ENCODE data around the gene LRP2BP. TPM values are rescaled to one million over a fixed set of nuclear protein-coding genes. Genes with fewer than 3 reads are reported as not detected.

LRP2BP gene
- polyA plus RNA-seq, 1 experiment: 0.13 TPM

DNA sequence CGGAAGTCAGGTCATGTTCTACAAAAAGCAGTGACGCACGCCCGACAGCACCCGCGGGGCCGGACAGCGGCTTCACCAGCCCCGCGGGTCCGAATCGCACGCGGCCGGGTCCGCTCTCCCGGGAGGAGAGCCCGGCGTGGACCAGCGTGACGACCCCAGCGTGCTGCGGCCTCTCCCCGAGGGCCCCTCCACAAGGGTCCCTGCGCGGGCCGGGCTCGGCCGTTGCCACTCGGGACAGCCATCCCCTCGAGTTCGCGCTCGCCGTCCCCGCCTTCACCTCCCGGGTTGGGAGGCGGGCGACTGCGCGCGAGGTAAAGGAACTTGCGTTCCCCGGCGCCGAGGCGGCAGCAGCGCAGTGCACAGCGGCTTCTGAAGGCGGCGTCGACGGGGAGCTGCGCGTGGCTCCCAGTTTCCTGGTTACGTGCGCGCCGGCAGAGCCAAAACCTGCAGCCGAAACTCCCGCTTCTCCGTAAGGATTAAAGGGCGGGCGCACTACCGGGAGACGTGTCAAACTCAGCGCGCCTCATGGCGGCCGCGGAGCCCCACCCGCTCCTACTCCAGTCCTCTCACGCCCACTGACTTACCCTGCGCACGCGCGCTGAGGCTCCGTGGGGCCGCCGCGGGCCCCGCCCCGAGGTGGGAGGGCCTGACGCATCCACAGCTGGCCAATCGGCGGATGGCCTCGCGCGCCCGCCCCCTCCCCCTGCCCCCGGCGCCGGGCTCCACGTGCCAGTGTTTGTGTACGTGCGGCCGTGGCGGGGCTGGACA, 416 bp upstream of the LRP2BP start:
- CTCF ChIA-PET: interaction anchor here (0.9 to 1.4 kb wide), 8 partner anchors 10 to 261 kb away, joined by 3 to 4 read pairs (median 4); partner anchors contain the start of genes SNX25 and UFSP2
- H3K27me3 ChIP-seq (ENCODE audit: control insufficient read depth, insufficient read depth, low read length): no peaks in the 10 kb centered on the region
- H3K36me3 ChIP-seq (ENCODE audit: control insufficient read depth, insufficient read depth, low read length): 0 out of 2 replicates have a peak, but pooled peaks cover 1% of the 10 kb centered on the region
- peak overlapping the region; percentile 84 for H3K4me3 ChIP-seq (ENCODE audit: low read depth, low read length)
- POLR2A ChIA-PET: interaction anchor here (0.7 kb wide), 1 partner anchor 1230 kb away, joined by 3 read pairs; no protein-coding TSS in a partner anchor
- peak; percentile 88 for DNase-seq (ENCODE audit: low read depth)
- TF ChIP-seq, protein P1, sequence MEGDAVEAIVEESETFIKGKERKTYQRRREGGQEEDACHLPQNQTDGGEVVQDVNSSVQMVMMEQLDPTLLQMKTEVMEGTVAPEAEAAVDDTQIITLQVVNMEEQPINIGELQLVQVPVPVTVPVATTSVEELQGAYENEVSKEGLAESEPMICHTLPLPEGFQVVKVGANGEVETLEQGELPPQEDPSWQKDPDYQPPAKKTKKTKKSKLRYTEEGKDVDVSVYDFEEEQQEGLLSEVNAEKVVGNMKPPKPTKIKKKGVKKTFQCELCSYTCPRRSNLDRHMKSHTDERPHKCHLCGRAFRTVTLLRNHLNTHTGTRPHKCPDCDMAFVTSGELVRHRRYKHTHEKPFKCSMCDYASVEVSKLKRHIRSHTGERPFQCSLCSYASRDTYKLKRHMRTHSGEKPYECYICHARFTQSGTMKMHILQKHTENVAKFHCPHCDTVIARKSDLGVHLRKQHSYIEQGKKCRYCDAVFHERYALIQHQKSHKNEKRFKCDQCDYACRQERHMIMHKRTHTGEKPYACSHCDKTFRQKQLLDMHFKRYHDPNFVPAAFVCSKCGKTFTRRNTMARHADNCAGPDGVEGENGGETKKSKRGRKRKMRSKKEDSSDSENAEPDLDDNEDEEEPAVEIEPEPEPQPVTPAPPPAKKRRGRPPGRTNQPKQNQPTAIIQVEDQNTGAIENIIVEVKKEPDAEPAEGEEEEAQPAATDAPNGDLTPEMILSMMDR (IDR thresholded peaks at IDR 0.05; ENCODE audit: insufficient read depth, low read depth, low read length): no peak

DNA sequence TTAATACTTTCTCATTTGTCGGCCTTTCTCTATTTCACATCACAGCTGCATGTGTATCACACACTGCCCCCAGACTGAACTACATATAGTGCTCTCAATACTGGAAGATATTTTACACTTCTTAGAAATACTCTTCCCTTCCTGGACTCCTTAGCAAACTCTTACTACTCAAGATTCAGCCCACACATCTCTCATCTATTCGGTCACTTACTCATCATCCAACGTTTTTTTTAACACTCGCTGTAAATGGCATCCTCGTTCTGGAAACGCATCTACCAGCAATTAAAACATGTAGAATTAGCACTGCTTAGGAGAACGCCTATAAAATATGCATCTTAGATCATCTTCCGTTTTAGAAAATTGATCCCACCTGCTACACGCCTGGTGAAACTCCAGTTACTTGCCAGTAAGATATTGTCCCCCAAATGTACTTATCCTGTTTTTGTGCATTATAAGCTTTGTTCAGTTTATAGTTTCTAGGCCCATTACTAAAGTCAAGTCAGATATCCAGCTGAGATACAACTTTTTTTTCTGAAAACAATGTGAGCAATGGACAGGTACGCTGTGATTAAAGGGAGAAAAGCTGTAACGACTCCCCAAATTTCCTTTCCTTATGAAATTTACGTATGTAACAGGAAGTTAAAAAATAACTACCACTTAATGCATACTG, 1.0 kb downstream of the LRP2BP start:
- CTCF ChIA-PET: interaction anchor here (1.0 to 1.1 kb wide), 2 partner anchors 9 to 203 kb away, joined by 3 to 5 read pairs; no protein-coding TSS in a partner anchor
- TF ChIP-seq, protein P1 (IDR thresholded peaks at IDR 0.05; ENCODE audit: insufficient read depth, low read depth, low read length): no peak
- Histone ChIP-seq H3K4me3 (ENCODE audit: low read depth, low read length) (peak overlapping the region; percentile 84), H3K27me3 (ENCODE audit: control insufficient read depth, insufficient read depth, low read length) (no peaks in the 10 kb centered on the region), H3K36me3 (ENCODE audit: control insufficient read depth, insufficient read depth, low read length) (no peaks in the 10 kb centered on the region)
- no peak for DNase-seq (ENCODE audit: low read depth)
- POLR2A ChIA-PET: no interaction called here

DNA sequence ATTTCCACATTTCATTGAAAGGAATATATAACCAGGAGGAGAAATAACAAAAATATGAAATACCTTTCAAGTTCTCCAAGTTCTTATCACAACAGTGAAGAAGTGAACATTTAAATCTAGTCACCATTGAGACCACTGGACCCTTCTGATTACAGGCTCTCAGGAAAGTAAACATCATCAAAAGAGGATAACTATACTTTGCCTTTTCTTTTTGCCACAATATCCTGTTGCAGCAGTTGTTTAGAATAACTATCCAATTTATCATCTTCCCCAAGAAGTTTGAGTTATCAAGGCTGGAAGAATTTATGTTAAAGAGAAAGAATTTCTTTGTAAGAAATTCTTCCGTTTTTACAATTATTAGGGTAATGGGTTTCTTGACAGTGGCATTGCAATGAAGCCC, 3.6 kb downstream of the LRP2BP start:
- POLR2A ChIA-PET: no interaction called here
- DNase-seq (ENCODE audit: low read depth): no peak
- TF ChIP-seq, protein P1 (IDR thresholded peaks at IDR 0.05; ENCODE audit: insufficient read depth, low read depth, low read length): no peak
- CTCF ChIA-PET: no interaction called here
- Histone ChIP-seq H3K27me3 (ENCODE audit: control insufficient read depth, insufficient read depth, low read length) (no peaks in the 10 kb centered on the region), H3K36me3 (ENCODE audit: control insufficient read depth, insufficient read depth, low read length) (no peaks in the 10 kb centered on the region), H3K4me3 (ENCODE audit: low read depth, low read length) (no peak overlapping the region)

DNA sequence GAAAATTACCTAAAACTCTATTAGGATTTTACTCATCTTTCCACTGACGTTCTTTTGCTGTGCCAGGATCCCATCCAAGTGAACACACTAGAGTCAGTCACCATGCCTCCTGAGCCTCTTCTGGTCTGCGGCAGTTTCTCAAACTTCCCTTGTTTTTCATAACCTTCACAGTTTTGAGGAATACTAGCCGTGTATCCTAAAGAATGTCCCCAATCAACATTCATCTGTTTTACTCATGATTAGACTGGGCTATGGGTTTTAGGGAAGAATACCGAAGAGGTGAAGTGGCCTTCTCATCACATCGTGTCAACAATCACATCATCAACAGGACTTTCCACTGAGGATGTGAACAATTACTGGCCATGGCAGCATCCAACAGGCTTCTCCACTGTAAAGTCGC, 4.8 kb downstream of the LRP2BP start:
- ChIA-PET CTCF (no interaction called here), POLR2A (no interaction called here)
- no peaks in the 10 kb centered on the region for H3K36me3 ChIP-seq (ENCODE audit: control insufficient read depth, insufficient read depth, low read length)
- TF ChIP-seq, protein P1 (IDR thresholded peaks at IDR 0.05; ENCODE audit: insufficient read depth, low read depth, low read length): no peak
- DNase-seq (ENCODE audit: low read depth): no peak
- H3K4me3 ChIP-seq (ENCODE audit: low read depth, low read length): no peak overlapping the region
- H3K27me3 ChIP-seq (ENCODE audit: control insufficient read depth, insufficient read depth, low read length): no peaks in the 10 kb centered on the region

DNA sequence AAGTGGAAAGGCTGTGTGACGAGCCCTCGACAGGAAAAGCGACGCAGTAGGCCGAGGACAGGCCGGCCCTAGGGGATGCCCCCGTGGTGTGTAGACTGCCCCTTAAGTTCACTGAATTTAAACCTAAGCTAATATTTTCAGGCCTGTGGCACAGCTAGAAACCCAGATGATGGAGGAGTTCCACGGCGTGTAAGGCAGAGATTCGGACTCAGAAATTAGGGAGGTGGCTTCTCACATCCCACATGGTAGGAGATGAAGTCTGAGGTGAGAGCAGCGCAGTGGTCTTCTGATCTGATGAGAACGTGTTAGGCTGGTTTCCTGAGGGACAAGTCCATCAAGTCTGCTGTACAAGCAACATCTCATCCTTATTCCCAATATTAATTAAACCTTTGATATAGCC, 7.8 kb downstream of the LRP2BP start:
- ChIA-PET POLR2A (no interaction called here), CTCF (no interaction called here)
- no peaks in the 10 kb centered on the region for H3K27me3 ChIP-seq (ENCODE audit: control insufficient read depth, insufficient read depth, low read length)
- TF ChIP-seq, protein P1 (IDR thresholded peaks at IDR 0.05; ENCODE audit: insufficient read depth, low read depth, low read length): no peak
- no peak for DNase-seq (ENCODE audit: low read depth)
- no peaks in the 10 kb centered on the region for H3K36me3 ChIP-seq (ENCODE audit: control insufficient read depth, insufficient read depth, low read length)
- no peak overlapping the region for H3K4me3 ChIP-seq (ENCODE audit: low read depth, low read length)

Data from BJ (cell line).